TTC549 (cell line): ENCODE measurements around the gene USP6NL.

Source experiments
- FAIRE-seq: peaks from 2 replicates; lab custom pipeline; 2012; peaks lifted over from hg19 to GRCh38; lab: Jason Lieb, UNC

Gene USP6NL

GRCh38 chr10:11616021-11616420 lies 4.6 kb upstream of the USP6NL start:
- FAIRE-seq, result no peak

DNA sequence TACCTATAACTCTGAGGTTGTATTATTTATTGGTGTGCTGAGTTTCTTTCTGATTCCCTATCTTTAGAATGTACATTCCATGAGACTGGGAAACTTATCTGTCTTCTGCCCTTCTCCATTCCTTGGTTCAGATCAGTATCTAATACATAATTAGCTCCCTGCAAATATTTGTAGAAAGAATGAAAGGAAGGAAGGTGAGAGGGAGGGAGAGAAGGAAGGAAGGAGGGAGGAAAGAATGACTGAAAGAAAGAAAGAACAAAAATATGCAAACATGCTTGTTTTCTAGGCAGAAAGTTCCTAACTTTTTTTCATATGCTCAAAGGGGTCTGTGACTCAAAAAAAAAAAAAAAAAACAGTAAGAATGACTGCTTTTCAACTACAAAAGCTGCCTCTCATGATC lies 3.9 kb upstream of the USP6NL start:
- FAIRE-seq, result no peak

DNA sequence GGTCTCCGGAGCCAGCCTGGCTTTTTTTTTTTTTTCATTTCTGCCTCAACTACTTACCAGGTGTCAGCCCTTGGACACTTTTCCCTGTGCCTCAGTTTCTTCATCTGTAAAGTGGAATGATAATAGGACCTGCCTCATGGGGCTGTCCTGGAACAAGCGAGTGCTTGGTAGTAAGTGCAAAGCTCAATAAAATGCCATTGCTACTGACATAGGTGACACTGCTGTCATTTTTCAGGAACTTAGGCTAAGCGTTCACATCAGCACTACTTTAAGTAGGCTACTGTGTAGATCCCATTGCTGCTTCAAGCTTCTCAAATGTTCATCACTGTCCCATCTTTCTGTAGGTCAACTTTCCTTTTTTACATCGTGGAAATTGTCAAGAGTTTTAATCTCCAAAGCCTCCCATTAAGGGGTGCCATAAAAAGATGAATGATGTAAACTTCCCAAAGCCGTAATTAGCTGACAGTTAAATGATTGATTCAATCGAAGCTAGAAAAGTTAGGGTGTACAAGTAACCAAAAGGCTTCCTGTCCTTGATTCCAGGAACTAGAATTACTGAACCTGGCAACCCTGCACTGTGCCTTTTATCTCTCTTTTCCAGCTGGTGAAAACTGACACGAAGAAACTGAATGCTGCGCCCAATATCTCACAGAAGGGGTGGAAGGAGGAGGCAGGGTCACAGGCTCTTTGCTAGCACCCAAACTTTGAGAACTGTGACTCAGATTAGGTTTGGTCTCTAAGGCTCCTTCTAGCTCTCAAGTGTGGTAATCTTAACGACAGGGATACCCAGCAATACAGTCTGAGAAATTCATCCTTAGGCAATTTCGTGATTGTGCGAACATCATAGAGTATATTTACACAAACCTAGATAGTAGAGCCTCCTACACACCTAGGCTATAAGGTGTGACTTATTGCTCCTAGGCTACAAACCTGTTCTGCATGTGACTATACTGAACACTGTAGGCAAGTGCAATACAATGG lies 861 bp upstream of the USP6NL start:
- no peak for FAIRE-seq

- FAIRE-seq, result no peak
Measured at GRCh38 chr10:11610826-11611247, 613 bp downstream of the USP6NL start.

- no peak for FAIRE-seq
Measured at GRCh38 chr10:11610166-11610825, 1.2 kb downstream of the USP6NL start.

- FAIRE-seq, result no peak
Measured at GRCh38 chr10:11609492-11610093, 1.9 kb downstream of the USP6NL start.

- no peak for FAIRE-seq
Measured at GRCh38 chr10:11609052-11609451, 2.4 kb downstream of the USP6NL start.

- FAIRE-seq, result no peak
Measured at GRCh38 chr10:11608159-11609013, 3.1 kb downstream of the USP6NL start.

DNA sequence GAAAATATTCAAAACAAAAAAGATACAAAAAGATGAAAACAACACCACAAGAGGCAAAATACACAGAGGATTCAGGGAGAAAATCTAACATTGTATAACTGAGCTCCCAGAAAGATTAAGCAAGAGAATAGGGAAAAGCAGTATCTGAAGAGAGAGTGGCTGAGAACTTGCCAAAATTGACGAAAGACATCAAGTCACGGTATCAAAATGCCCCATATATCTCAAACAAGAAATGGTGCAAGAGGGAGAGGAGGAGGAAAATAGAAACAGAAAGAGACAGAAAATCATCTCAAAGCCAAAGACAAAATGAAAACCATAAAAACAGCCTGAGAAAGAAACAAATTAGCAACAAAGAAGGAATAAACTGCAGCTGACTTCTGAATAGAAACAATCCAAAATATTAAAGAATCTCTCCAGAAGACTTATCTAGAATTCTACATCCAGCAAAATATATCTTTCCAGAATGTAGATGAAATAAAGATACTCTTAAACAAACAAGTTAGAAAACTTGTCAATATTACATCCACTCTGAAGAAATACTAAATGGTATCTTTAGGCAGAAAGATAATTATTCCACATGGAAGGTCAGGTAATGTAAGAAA lies 5.5 kb downstream of the USP6NL start:
- no peak for FAIRE-seq

DNA sequence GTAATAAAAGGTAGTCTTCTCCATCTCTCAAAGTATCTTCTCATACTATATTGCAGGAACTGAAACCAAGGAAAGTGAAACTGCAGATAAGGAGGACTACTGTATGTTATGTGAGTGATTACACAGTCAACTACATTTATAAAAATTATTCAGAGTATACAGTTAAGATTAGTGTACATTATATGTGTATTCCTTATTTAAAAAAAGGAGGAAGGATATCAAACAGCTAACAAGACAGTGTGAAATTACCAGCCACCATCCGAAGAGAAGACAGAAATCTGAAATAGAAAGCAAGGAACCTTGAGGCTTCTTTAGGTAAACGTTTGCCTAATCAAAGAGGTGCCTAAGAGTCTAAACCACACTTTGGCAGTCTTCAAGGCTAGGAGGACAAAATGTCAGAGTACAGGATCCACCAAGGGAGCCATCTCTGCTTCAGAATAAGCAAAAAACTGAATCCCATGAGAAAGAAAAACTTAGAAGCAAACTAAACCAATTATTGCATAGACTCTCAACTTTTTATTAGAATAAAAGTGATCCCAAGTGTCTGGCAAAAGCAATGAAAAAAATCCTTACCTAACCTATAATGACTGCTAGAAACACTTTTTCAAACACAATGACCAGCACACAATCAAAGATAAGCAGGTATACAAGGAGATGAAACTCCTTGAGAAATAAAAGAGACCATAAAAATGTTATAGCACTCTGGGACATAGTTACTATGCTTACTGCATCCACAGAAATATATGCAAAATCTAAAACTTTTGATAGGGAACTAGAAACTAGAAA lies 6.4 kb downstream of the USP6NL start:
- no peak for FAIRE-seq

GRCh38 chr10:11603741-11604140 lies 7.7 kb downstream of the USP6NL start:
- no peak for FAIRE-seq

DNA sequence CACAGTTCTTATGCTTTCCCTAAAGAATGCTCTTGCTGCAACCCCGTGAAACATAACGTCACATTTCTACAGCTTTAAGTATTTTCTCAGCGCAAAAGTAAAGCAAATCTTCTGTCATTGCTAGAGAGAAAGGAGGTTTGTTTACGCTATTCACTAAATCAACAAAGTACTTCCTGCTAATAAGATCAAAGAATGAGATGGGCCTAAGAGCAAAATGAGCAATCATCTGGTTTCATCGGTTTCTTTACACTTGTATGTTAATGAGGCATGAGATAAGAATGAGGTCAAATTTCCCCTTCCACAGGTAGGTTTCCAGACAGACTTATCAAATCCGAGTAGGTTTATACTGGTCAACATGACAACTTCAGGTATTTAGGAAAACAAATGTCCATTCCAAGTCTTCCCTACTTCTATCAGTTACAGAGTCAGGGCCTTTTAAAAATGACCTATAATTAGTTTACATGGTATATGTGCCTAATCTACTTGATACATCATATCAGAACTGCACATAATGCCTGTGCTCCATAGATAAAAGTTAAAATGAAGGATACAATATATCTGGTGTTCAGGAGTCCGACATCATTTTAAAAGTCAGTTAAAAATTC lies 8.4 kb downstream of the USP6NL start:
- no peak for FAIRE-seq

GRCh38 chr10:11602358-11602757 lies 9.1 kb downstream of the USP6NL start:
- FAIRE-seq, result no peak

- no peak for FAIRE-seq
Measured at GRCh38 chr10:11601670-11602069, 9.8 kb downstream of the USP6NL start.

DNA sequence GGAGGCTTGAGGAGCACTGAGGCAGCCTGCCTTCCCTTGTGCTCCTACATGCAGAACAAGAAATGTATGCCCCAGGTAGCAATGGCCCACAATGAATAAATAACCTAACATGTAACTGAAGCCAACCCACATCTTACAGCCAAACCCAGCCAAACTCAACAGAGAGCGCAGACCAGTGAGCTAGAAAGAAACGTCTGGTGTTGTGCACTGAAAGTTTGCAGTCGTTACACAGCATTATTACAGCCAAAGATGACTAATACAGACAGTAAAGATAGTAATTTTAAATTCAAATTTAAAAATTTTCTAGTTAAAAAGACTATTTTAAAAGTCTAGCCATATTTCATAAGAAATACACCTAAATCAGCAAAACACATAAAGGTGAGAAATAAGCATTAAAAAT lies 11.2 kb downstream of the USP6NL start:
- FAIRE-seq, result no peak

DNA sequence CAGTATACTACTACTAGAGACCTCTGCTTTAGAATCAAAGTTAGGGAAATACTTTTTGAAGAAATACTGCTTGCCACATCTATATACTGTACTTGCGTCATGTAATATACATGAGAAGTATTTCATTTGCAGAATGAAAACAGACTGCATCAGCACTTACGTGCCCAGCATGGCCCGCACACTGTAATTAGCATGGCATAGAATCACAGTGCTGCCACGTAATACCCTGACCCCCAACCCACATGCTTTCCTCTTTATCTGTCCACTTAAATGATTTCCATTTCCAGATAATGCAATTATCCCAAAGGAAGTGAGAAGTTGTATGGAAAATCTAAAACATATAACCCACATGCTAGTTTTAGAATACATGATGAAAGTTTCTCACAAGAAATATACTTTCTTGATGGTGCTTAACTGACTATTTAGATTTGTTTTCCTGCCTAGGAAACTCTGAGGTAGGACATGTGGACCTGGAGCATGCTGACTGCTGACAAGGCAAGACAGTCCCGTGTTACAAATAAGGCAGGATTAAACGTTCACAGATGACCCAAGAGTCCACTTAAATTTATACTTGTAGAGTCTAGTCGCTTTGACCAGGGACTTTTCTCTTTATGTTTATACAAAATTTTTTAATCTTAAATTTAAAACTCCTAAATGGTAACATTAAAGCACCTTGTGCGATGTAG lies 12.6 kb downstream of the USP6NL start:
- FAIRE-seq, result no peak

GRCh38 chr10:11597470-11597869 lies 14.0 kb downstream of the USP6NL start:
- FAIRE-seq, result no peak

GRCh38 chr10:11595395-11595692 lies 16.1 kb downstream of the USP6NL start:
- no peak for FAIRE-seq

- FAIRE-seq, result no peak
Measured at GRCh38 chr10:11594589-11595394, 16.7 kb downstream of the USP6NL start.
